H1 (cell line): ENCODE measurements around the gene FHOD1. TPM values are rescaled to one million over a fixed set of nuclear protein-coding genes. Genes with fewer than 3 reads are reported as not detected.

Experiments
- EGR1 ChIP-seq: IDR thresholded peaks from 2 replicates; pipeline ENCODE4 v1.6.1; 2011; ENCODE audit warnings: low read depth, low read length, borderline replicate concordance
- EZH2 ChIP-seq: fragments of 200-600 bp; sonication (generic); IDR thresholded peaks from 2 replicates; pipeline ENCODE4 v1.7.1; 2012; ENCODE audit warnings: low read depth, mild to moderate bottlenecking, moderate library complexity, low read length, inconsistent platforms; ENCODE audit not compliant: severe bottlenecking
- HDAC2 ChIP-seq, 2 experiments: fragments of 300-600 bp in 1 of 2; sonication (generic) in 1 of 2; IDR thresholded peaks; 2 replicates each; pipeline ENCODE4 v1.6.1; 2011 to 2012; ENCODE audit warnings: low read depth in 2 of 2, low read length in 2 of 2, mild to moderate bottlenecking in 2 of 2, moderate library complexity in 2 of 2, borderline replicate concordance in 1 of 2, inconsistent platforms in 1 of 2
- KDM1A ChIP-seq: fragments of 200-600, 300-600 bp; sonication (generic); IDR thresholded peaks from 2 replicates; pipeline ENCODE4 v1.7.1; 2016; ENCODE audit warnings: mild to moderate bottlenecking, low read length, borderline replicate concordance
- SRF ChIP-seq: IDR thresholded peaks from 2 replicates; pipeline ENCODE4 v1.6.1; 2011; ENCODE audit warnings: mild to moderate bottlenecking, low read depth, low read length, moderate library complexity
- TEAD4 ChIP-seq: IDR thresholded peaks from 2 replicates; pipeline ENCODE4 v1.6.1; 2012; ENCODE audit warnings: low read depth, low read length, inconsistent platforms, mixed read lengths
- polyA plus RNA-seq, 7 experiments: library from polyadenylated mRNA; depleted of rRNA in 3 of 7; stranded (reverse) in 5 of 7; unstranded in 2 of 7; fragments of >200 nt in 5 of 7; fragments of 200-250 nt in 2 of 7; gene quantifications; 1 replicate in 5 of 7; 2 replicates in 1 of 7; 4 replicates in 1 of 7; pipeline versions ENCODE4 v1.2.1 to v1.2.3, GENCODE V29; 2011 to 2013; ENCODE audit warnings: missing spikeins in 2 of 7, mixed read lengths in 2 of 7
- total RNA-seq: library from RNA; stranded (reverse); fragmentation: NEBNext Ultra II Directional; extraction: Animal tissue kit (Norgen Biotek cat#: 25700); gene quantifications from 2 replicates; pipeline ENCODE4 v1.2.1, GENCODE V29; 2021
- TF ChIP-seq, protein P1 (sequence below): fragments of 300-600 bp; sonication (generic); IDR thresholded peaks from 2 replicates; pipeline ENCODE4 v1.7.1; 2012; ENCODE audit warnings: low read length, moderate library complexity, mild to moderate bottlenecking, inconsistent platforms; ENCODE audit not compliant: insufficient replicate concordance
- TF ChIP-seq, protein P2 (sequence below): IDR thresholded peaks from 2 replicates; pipeline ENCODE4 v1.6.1; 2011; ENCODE audit warnings: low read depth, mild to moderate bottlenecking, low read length; ENCODE audit not compliant: insufficient read depth
- TF ChIP-seq, protein P3 (sequence below): IDR thresholded peaks from 2 replicates; pipeline ENCODE4 v1.6.1; 2011; ENCODE audit warnings: low read length, improper control_type of control experiment

FHOD1 gene
- total and polyA plus RNA-seq, 2 of the 8 experiments (the other 6 are each of a cell fraction or from before 2014, with no cell fraction given), result 31.3 to 60.7 TPM

DNA sequence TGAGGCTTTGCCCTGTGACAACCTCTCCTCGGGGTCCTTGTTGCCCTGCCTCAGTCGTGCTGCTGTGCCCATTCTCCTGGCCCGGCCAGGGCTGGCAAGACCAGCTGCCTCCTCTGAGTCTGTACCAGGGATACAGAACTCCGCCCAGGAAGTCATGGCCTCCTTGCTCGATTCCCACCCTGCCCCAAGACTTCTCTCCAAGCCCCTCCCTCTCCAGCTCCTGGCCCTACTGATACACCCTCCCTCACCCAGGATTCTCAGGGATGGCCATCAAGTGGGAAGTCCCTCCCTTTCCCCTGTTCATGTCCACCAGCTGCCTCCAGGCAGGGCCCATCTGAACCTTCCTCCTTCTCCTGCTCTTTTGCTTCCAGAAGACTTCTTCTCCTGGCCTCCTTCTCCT, 31.6 kb downstream of the FHOD1 start (continued):
- TF ChIP-seq, protein P1, sequence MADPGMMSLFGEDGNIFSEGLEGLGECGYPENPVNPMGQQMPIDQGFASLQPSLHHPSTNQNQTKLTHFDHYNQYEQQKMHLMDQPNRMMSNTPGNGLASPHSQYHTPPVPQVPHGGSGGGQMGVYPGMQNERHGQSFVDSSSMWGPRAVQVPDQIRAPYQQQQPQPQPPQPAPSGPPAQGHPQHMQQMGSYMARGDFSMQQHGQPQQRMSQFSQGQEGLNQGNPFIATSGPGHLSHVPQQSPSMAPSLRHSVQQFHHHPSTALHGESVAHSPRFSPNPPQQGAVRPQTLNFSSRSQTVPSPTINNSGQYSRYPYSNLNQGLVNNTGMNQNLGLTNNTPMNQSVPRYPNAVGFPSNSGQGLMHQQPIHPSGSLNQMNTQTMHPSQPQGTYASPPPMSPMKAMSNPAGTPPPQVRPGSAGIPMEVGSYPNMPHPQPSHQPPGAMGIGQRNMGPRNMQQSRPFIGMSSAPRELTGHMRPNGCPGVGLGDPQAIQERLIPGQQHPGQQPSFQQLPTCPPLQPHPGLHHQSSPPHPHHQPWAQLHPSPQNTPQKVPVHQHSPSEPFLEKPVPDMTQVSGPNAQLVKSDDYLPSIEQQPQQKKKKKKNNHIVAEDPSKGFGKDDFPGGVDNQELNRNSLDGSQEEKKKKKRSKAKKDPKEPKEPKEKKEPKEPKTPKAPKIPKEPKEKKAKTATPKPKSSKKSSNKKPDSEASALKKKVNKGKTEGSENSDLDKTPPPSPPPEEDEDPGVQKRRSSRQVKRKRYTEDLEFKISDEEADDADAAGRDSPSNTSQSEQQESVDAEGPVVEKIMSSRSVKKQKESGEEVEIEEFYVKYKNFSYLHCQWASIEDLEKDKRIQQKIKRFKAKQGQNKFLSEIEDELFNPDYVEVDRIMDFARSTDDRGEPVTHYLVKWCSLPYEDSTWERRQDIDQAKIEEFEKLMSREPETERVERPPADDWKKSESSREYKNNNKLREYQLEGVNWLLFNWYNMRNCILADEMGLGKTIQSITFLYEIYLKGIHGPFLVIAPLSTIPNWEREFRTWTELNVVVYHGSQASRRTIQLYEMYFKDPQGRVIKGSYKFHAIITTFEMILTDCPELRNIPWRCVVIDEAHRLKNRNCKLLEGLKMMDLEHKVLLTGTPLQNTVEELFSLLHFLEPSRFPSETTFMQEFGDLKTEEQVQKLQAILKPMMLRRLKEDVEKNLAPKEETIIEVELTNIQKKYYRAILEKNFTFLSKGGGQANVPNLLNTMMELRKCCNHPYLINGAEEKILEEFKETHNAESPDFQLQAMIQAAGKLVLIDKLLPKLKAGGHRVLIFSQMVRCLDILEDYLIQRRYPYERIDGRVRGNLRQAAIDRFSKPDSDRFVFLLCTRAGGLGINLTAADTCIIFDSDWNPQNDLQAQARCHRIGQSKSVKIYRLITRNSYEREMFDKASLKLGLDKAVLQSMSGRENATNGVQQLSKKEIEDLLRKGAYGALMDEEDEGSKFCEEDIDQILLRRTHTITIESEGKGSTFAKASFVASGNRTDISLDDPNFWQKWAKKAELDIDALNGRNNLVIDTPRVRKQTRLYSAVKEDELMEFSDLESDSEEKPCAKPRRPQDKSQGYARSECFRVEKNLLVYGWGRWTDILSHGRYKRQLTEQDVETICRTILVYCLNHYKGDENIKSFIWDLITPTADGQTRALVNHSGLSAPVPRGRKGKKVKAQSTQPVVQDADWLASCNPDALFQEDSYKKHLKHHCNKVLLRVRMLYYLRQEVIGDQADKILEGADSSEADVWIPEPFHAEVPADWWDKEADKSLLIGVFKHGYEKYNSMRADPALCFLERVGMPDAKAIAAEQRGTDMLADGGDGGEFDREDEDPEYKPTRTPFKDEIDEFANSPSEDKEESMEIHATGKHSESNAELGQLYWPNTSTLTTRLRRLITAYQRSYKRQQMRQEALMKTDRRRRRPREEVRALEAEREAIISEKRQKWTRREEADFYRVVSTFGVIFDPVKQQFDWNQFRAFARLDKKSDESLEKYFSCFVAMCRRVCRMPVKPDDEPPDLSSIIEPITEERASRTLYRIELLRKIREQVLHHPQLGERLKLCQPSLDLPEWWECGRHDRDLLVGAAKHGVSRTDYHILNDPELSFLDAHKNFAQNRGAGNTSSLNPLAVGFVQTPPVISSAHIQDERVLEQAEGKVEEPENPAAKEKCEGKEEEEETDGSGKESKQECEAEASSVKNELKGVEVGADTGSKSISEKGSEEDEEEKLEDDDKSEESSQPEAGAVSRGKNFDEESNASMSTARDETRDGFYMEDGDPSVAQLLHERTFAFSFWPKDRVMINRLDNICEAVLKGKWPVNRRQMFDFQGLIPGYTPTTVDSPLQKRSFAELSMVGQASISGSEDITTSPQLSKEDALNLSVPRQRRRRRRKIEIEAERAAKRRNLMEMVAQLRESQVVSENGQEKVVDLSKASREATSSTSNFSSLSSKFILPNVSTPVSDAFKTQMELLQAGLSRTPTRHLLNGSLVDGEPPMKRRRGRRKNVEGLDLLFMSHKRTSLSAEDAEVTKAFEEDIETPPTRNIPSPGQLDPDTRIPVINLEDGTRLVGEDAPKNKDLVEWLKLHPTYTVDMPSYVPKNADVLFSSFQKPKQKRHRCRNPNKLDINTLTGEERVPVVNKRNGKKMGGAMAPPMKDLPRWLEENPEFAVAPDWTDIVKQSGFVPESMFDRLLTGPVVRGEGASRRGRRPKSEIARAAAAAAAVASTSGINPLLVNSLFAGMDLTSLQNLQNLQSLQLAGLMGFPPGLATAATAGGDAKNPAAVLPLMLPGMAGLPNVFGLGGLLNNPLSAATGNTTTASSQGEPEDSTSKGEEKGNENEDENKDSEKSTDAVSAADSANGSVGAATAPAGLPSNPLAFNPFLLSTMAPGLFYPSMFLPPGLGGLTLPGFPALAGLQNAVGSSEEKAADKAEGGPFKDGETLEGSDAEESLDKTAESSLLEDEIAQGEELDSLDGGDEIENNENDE, result no peak
- TF ChIP-seq, protein P2, sequence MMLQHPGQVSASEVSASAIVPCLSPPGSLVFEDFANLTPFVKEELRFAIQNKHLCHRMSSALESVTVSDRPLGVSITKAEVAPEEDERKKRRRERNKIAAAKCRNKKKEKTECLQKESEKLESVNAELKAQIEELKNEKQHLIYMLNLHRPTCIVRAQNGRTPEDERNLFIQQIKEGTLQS, result no peak
- TF ChIP-seq TEAD4 (no peak), KDM1A (no peak), SRF (no peak), EZH2 (no peak), EGR1 (no peak), HDAC2 (IDR thresholded peaks at IDR 0.05; ENCODE audit: borderline replicate concordance in 1 of 2, low read depth in 2 of 2, low read length in 2 of 2) (no peak)
- TF ChIP-seq, protein P3, sequence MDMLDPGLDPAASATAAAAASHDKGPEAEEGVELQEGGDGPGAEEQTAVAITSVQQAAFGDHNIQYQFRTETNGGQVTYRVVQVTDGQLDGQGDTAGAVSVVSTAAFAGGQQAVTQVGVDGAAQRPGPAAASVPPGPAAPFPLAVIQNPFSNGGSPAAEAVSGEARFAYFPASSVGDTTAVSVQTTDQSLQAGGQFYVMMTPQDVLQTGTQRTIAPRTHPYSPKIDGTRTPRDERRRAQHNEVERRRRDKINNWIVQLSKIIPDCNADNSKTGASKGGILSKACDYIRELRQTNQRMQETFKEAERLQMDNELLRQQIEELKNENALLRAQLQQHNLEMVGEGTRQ, result no peak
